Upper lobe of left lung (tissue), 6 donors: ENCODE results near the gene C11orf42. TPM values are rescaled to one million over a fixed set of nuclear protein-coding genes. Genes with fewer than 3 reads are reported as not detected.
A peak's percentile ranks its signal among the peaks of the same experiment; 100 is the strongest.

Experiments used
- ATAC-seq, 2 donors: fragments of 200-7000 bp; cut with Tn5 transposase; one replicate each; pipeline ENCODE4 v1.9.1; 2022; ENCODE audit warnings: mild to moderate bottlenecking in 2 of 2, moderate library complexity in 2 of 2; ENCODE audit not compliant: low FRiP score in 2 of 2
- DNase-seq, 2 donors: peaks; one replicate each; pipeline ENCODE4 v3.0.0-alpha.2; 2019 to 2020
- H3K27ac ChIP-seq, 4 donors: fragments of 200-600 bp; sonication (generic); one replicate each; pipeline ENCODE4 v1.5.1; 2016 to 2019
- H3K27me3 ChIP-seq, 4 donors: fragments of 200-600 bp; sonication (generic); one replicate each; pipeline ENCODE4 v1.5.1; 2017 to 2019
- H3K36me3 ChIP-seq, 4 donors: fragments of 200-600 bp; sonication (generic); one replicate each; pipeline ENCODE4 v1.5.1; 2016 to 2019
- H3K4me1 ChIP-seq, 4 donors: fragments of 200-600 bp; sonication (generic); one replicate each; pipeline ENCODE4 v1.5.1; 2018 to 2019
- H3K4me3 ChIP-seq, 4 donors: fragments of 200-600 bp; sonication (generic); one replicate each; pipeline ENCODE4 v1.5.1; 2017 to 2019; ENCODE audit warnings: mild to moderate bottlenecking in 2 of 4, moderate library complexity in 1 of 4
- H3K9me3 ChIP-seq, 4 donors: fragments of 200-600 bp; sonication (generic); one replicate each; pipeline ENCODE4 v1.5.1; 2018 to 2019
- EP300 ChIP-seq, 4 donors: sonication (generic); formaldehyde crosslinking; IDR thresholded peaks; one replicate each; pipeline ENCODE4 v1.5.1; 2017; ENCODE audit warnings: antibody characterized with exemption in 4 of 4, control low read depth in 2 of 4
- POLR2A ChIP-seq, 4 donors: fragments of 450-650 bp; IDR thresholded peaks; one replicate each; pipeline ENCODE4 v1.5.1; 2016 to 2017; ENCODE audit warnings: antibody characterized with exemption in 4 of 4, mild to moderate bottlenecking in 2 of 4
- POLR2AphosphoS5 ChIP-seq, 2 donors: sonication (generic); formaldehyde crosslinking; IDR thresholded peaks; one replicate each; pipeline ENCODE4 v1.5.1; 2017; ENCODE audit warnings: antibody characterized with exemption in 2 of 2
- WGBS, 2 donors: methylation state at CpG; one replicate each; pipeline ENCODE4 v1.1.5; 2017 to 2018; 5-methylcytosine and 5-hydroxymethylcytosine counted together
- total RNA-seq, 6 donors: library from RNA; depleted of rRNA in 4 of 6; stranded (reverse); fragments of >200 nt in 4 of 6; gene quantifications; one replicate each; pipeline versions ENCODE4 v1.1.0 to v1.2.1, GENCODE V29; 2016 to 2021
- TF ChIP-seq, protein P1 (sequence below), 6 experiments: fragments of 450-650 bp in 4 of 6; fragments of 200-600 bp in 2 of 6; sonication (generic) in 2 of 6; IDR thresholded peaks; one replicate each; pipeline ENCODE4 v1.5.1; 2016 to 2019; ENCODE audit warnings: antibody characterized with exemption in 6 of 6
- donor health status: DM: no; HTN: no; CAD: no; lungs with moderate emphysema.
- donor health status: DM: no; HTN: yes; CAD: no; lungs with severe emphysema.

Gene C11orf42
- total RNA-seq, 6 donors from 2014 or later = not detected

DNA sequence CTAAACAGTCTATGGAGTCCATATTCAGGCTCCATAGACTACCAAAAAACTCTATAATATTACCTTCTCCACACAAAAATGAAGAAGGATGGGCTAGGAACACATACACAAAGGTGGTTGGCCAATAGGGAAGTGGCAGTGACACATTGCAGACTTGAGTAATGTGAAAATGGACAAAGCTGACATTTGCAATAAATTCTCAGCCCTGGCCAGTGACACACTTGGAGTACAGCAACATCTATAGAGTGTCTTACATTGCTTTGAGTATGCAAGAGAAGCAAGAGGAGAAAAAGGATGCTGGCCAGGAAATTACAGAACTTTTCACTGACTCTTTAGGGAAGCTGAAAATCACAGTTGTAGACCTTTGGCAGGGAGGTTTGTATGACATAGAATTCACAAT is 13.6 kb upstream of the C11orf42 start:
- H3K27ac ChIP-seq = peak overlapping the region in 1 of 4 donors; percentile 44
- H3K27me3 ChIP-seq = no peaks in the 10 kb centered on the region
- no peaks in the 10 kb centered on the region for H3K36me3 ChIP-seq
- H3K4me1 ChIP-seq = no peaks in the 10 kb centered on the region
- H3K4me3 ChIP-seq = no peak overlapping the region
- TF ChIP-seq POLR2AphosphoS5 (IDR thresholded peaks at IDR 0.05) = no peak
- no peak for TF ChIP-seq POLR2A (IDR thresholded peaks at IDR 0.05)
- TF ChIP-seq, protein P1, sequence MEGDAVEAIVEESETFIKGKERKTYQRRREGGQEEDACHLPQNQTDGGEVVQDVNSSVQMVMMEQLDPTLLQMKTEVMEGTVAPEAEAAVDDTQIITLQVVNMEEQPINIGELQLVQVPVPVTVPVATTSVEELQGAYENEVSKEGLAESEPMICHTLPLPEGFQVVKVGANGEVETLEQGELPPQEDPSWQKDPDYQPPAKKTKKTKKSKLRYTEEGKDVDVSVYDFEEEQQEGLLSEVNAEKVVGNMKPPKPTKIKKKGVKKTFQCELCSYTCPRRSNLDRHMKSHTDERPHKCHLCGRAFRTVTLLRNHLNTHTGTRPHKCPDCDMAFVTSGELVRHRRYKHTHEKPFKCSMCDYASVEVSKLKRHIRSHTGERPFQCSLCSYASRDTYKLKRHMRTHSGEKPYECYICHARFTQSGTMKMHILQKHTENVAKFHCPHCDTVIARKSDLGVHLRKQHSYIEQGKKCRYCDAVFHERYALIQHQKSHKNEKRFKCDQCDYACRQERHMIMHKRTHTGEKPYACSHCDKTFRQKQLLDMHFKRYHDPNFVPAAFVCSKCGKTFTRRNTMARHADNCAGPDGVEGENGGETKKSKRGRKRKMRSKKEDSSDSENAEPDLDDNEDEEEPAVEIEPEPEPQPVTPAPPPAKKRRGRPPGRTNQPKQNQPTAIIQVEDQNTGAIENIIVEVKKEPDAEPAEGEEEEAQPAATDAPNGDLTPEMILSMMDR (IDR thresholded peaks at IDR 0.05) = no peak
- TF ChIP-seq EP300 (IDR thresholded peaks at IDR 0.05) = no peak
- H3K9me3 ChIP-seq = no peaks in the 10 kb centered on the region
- ATAC-seq = peak in 1 of 2 donors; percentile 28
- peak in 1 of 2 donors; percentile 40 for DNase-seq

DNA sequence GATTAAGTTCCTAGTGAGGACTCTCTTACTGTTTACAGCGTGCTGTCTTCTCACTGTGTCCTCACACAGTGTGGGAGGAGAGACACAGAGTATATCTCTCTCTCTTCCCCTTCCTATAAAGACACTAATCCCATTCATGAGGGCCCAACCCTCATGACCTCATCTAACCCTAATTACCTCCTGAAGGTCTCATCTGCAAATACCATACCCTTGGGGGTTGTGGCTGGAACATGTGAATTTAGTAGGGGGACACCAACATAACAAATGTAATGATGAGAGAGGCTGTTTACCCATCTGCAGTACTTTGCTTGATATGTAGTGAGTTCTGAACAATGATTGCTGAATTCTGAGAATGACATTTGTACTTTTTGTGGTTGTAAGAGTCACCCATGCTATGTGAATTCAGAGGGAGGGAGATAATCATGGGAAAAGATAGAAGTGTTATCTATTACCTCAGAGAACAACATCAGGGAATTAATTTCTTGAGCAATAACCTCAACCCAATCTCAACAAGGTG is 11.2 kb upstream of the C11orf42 start:
- Histone ChIP-seq H3K36me3 (no peaks in the 10 kb centered on the region), H3K27ac (no peak overlapping the region), H3K4me3 (no peak overlapping the region), H3K27me3 (no peaks in the 10 kb centered on the region), H3K9me3 (no peaks in the 10 kb centered on the region), H3K4me1 (no peaks in the 10 kb centered on the region)
- TF ChIP-seq, protein P1 (IDR thresholded peaks at IDR 0.05) = no peak
- no peak for TF ChIP-seq POLR2A (IDR thresholded peaks at IDR 0.05)
- DNase-seq (no peak), ATAC-seq (peak; percentile 22 to 29)
- WGBS, 2 donors = 59 to 90% methylated on average over 1 of the region's 1 CpG

DNA sequence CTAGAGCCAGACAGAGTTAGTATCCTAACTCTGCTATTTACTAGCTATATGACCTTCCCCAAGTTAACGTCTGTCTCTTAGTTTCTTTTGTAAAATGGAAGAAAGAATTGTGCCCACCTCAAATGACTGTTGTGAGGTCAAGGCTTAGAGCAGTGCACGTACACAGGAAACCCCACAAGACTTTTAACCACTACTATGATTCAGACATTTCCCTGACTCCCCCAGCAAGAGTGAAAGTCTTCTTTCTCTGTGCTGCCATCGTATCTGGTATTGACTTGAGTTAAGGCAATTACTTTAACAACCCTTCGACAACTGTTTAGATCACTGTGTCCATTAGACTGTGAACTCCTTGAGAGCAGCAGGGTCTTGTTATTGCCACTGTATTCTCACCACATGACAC is 9.0 kb upstream of the C11orf42 start:
- Histone ChIP-seq H3K36me3 (no peaks in the 10 kb centered on the region), H3K27me3 (no peaks in the 10 kb centered on the region), H3K9me3 (no peaks in the 10 kb centered on the region), H3K4me1 (peaks cover 0 to 4% (median 0%) of the 10 kb centered on the region in 4 donors), H3K4me3 (no peak overlapping the region), H3K27ac (no peak overlapping the region)
- TF ChIP-seq EP300 (IDR thresholded peaks at IDR 0.05) = no peak
- TF ChIP-seq, protein P1 (IDR thresholded peaks at IDR 0.05) = no peak
- no peak for TF ChIP-seq POLR2AphosphoS5 (IDR thresholded peaks at IDR 0.05)
- ATAC-seq (no peak), DNase-seq (no peak)
- WGBS, 2 donors = 48 to 52% methylated on average over 4 of the region's 4 CpGs

- TF ChIP-seq POLR2A (IDR thresholded peaks at IDR 0.05) = no peak
- TF ChIP-seq EP300 (IDR thresholded peaks at IDR 0.05) = no peak
- TF ChIP-seq, protein P1 (IDR thresholded peaks at IDR 0.05) = no peak
- no peak for TF ChIP-seq POLR2AphosphoS5 (IDR thresholded peaks at IDR 0.05)
- DNase-seq (no peak), ATAC-seq (no peak)
- Histone ChIP-seq H3K4me3 (no peak overlapping the region), H3K9me3 (no peaks in the 10 kb centered on the region), H3K36me3 (peaks cover 0 to 2% (median 0%) of the 10 kb centered on the region in 4 donors), H3K27ac (no peak overlapping the region), H3K27me3 (no peaks in the 10 kb centered on the region), H3K4me1 (peaks cover 0 to 4% (median 0%) of the 10 kb centered on the region in 4 donors)
- WGBS, 2 donors = 89 to 90% methylated on average over 4 of the region's 4 CpGs
Observed at GRCh38 chr11:6197466-6198200, 7.7 kb upstream of the C11orf42 start.
